Glutamatergic neuron (in vitro differentiated cells): ENCODE data around the gene DNER. TPM values are rescaled to one million over a fixed set of nuclear protein-coding genes. Genes with fewer than 3 reads are reported as not detected.

ENCODE experiments used
- DNase-seq: peaks from one replicate; pipeline ENCODE4 v3.0.0; 2022
- H3K27ac Mint-ChIP-seq: one replicate; pipeline ENCODE4 v1.8.0; 2020; ENCODE audit warnings: mild to moderate bottlenecking, mixed read lengths, inconsistent platforms; ENCODE audit not compliant: unreplicated experiment
- H3K27me3 Mint-ChIP-seq: one replicate; pipeline ENCODE4 v1.8.0; 2020; ENCODE audit warnings: mild to moderate bottlenecking, moderate library complexity, mixed read lengths, inconsistent platforms; ENCODE audit not compliant: unreplicated experiment
- H3K36me3 Mint-ChIP-seq: one replicate; pipeline ENCODE4 v1.8.0; 2020; ENCODE audit warnings: mild to moderate bottlenecking, mixed read lengths, inconsistent platforms; ENCODE audit not compliant: unreplicated experiment
- H3K4me1 Mint-ChIP-seq: one replicate; pipeline ENCODE4 v1.8.0; 2020; ENCODE audit warnings: mild to moderate bottlenecking, low read depth, mixed read lengths, inconsistent platforms; ENCODE audit not compliant: unreplicated experiment
- H3K4me3 Mint-ChIP-seq: one replicate; pipeline ENCODE4 v1.8.0; 2020; ENCODE audit warnings: mild to moderate bottlenecking, mixed read lengths, inconsistent platforms; ENCODE audit not compliant: unreplicated experiment
- H3K9me3 Mint-ChIP-seq: one replicate; pipeline ENCODE4 v1.8.0; 2020; ENCODE audit warnings: mild to moderate bottlenecking, moderate library complexity, mixed read lengths, inconsistent platforms; ENCODE audit not compliant: unreplicated experiment
- total RNA-seq: library from RNA; stranded (reverse); fragmentation: NEBNext Ultra II Directional; extraction: Animal tissue kit (Norgen Biotek cat#: 25700); gene quantifications from one replicate; pipeline ENCODE4 v1.2.1, GENCODE V29; 2021; ENCODE audit not compliant: unreplicated experiment
- TF ChIP-seq, protein P1 (sequence below): fragments of 200-600 bp; sonication (generic); IDR thresholded peaks from one replicate; pipeline ENCODE4 v1.5.0; 2021; ENCODE audit not compliant: partially characterized antibody, unreplicated experiment

The DNER gene
- total RNA-seq, 1 donor from 2014 or later: 36.0 TPM

DNA sequence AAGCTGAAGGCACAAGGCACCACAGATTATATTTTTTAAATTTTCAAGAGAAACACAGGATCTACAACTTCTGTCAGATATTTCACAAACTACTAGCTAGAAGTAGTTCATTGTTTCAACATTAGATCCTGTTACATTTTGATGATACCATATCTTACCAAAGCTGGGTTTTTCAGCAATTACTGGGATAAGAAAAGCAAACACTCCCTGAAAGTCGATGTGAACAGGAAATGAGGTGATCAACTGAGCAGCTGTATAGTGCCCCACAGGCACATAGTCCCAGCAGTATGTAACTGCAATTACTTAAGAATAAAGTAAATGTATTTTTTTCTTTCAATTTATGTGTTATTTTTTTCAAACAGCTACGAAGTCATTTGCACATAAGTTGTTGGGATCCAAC is 103.5 kb downstream of the DNER start:
- Mint-ChIP-seq H3K4me1 (no peaks in the 10 kb centered on the region), H3K27ac (no peak overlapping the region), H3K27me3 (no peaks in the 10 kb centered on the region), H3K9me3 (no peaks in the 10 kb centered on the region), H3K36me3 (no peaks in the 10 kb centered on the region), H3K4me3 (no peak overlapping the region)
- TF ChIP-seq, protein P1, sequence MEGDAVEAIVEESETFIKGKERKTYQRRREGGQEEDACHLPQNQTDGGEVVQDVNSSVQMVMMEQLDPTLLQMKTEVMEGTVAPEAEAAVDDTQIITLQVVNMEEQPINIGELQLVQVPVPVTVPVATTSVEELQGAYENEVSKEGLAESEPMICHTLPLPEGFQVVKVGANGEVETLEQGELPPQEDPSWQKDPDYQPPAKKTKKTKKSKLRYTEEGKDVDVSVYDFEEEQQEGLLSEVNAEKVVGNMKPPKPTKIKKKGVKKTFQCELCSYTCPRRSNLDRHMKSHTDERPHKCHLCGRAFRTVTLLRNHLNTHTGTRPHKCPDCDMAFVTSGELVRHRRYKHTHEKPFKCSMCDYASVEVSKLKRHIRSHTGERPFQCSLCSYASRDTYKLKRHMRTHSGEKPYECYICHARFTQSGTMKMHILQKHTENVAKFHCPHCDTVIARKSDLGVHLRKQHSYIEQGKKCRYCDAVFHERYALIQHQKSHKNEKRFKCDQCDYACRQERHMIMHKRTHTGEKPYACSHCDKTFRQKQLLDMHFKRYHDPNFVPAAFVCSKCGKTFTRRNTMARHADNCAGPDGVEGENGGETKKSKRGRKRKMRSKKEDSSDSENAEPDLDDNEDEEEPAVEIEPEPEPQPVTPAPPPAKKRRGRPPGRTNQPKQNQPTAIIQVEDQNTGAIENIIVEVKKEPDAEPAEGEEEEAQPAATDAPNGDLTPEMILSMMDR: no peak
- DNase-seq: no peak

DNA sequence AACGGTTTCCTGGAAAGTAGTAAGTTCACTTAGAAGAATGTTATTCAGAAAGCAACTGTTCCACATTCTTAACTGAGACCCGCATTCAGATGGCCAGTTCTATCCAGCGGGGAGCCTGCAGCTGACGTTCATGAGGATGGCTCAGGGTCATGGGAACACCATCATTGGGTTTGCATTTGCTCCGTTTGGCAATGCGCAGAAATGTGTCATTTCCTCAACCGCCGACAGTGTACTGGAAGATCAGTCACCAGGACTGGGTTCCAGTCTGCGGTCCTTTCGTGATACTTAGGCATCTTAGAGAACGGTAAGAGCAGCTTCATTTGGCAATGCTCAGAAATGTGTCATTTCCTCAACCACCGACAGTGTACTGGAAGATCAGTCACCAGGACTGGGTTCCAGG is 104.0 kb downstream of the DNER start:
- H3K4me1 Mint-ChIP-seq: no peaks in the 10 kb centered on the region
- H3K36me3 Mint-ChIP-seq: no peaks in the 10 kb centered on the region
- no peak overlapping the region for H3K27ac Mint-ChIP-seq
- DNase-seq: no peak
- H3K27me3 Mint-ChIP-seq: no peaks in the 10 kb centered on the region
- no peaks in the 10 kb centered on the region for H3K9me3 Mint-ChIP-seq
- no peak overlapping the region for H3K4me3 Mint-ChIP-seq
- TF ChIP-seq, protein P1: no peak

DNA sequence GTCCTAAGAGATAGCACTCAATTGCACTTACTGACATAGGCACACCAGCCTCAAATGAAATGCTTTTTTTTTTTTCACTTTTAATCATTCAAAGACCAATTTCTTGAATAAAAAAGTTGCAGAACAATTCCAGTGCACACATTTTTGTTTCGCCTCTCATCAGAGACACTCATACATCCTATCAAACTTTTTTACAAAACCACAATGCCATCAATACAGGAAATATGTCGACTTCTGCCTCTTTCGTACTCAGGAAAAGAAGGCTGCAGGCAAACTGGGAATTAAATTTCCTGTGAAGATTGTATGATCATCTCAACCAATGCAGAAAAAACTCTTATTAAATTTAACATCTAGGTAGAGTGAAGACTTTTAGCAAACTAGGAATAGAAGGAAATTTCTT is 112.4 kb downstream of the DNER start:
- Mint-ChIP-seq H3K4me1 (peaks cover 8% of the 10 kb centered on the region), H3K36me3 (no peaks in the 10 kb centered on the region), H3K27me3 (no peaks in the 10 kb centered on the region), H3K9me3 (peaks cover 1% of the 10 kb centered on the region), H3K27ac (no peak overlapping the region), H3K4me3 (no peak overlapping the region)
- DNase-seq: no peak
- TF ChIP-seq, protein P1: no peak

DNA sequence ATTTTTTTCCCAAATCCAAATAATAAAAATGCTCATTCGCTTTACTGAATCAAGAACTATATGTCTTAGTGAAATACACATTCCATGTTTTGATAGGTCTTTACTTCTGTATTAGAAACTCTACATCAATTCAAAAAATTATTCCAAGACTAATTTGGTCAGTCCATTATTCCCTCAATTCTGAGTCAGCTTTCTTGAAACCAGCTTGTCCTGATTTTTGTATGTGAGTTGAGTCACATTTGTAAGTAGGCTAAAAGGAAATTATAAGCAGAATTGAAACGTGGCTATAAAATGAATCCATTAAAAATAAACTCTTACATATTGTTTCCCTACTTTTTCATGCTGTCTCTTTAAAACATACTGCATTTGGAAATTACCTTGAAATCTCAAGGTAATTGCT is 113.0 kb downstream of the DNER start:
- Mint-ChIP-seq H3K9me3 (peaks cover 1% of the 10 kb centered on the region), H3K27ac (no peak overlapping the region), H3K36me3 (no peaks in the 10 kb centered on the region), H3K4me1 (peaks cover 8% of the 10 kb centered on the region), H3K27me3 (no peaks in the 10 kb centered on the region), H3K4me3 (no peak overlapping the region)
- TF ChIP-seq, protein P1: no peak
- no peak for DNase-seq

DNA sequence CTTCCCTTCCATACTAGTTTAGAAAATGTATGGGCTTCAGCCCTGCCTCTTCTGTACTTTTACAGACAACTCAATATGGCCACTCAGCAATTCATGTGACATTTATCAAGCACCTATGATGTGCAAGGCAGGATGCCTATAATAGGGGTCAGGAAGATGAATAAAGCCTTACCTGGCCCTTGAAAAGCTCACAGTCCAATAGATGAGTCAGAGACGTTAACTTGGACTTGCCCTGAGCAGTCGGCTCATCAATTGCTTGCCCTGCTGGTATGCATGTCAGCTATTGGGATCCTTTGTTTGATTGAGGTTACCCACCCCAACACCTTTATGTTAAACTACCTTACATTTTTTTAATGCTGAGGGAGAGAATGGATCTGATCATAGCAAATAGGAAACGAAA is 116.1 kb downstream of the DNER start:
- DNase-seq: no peak
- H3K27me3 Mint-ChIP-seq: no peaks in the 10 kb centered on the region
- TF ChIP-seq, protein P1: no peak
- H3K9me3 Mint-ChIP-seq: peaks cover 1% of the 10 kb centered on the region
- H3K36me3 Mint-ChIP-seq: no peaks in the 10 kb centered on the region
- H3K27ac Mint-ChIP-seq: no peak overlapping the region
- H3K4me3 Mint-ChIP-seq: no peak overlapping the region
- no peaks in the 10 kb centered on the region for H3K4me1 Mint-ChIP-seq
